Measurements from ENCODE around the gene CEACAM7. TPM values are rescaled to one million over a fixed set of nuclear protein-coding genes. Genes with fewer than 3 reads are reported as not detected.

CEACAM7 gene
- total RNA-seq, 4 donors from 2014 or later = 0.83 to 2.1 TPM; not detected in 2

GRCh38 chr19:41720103-41720502, 32.0 kb upstream of the CEACAM7 start:
- H3K36me3 ChIP-seq = no peaks in the 10 kb centered on the region
- peaks cover 0 to 3% (median 0%) of the 10 kb centered on the region in 4 donors for H3K9me3 ChIP-seq
- H3K27ac ChIP-seq (replicated peaks in 1 of 4) = no peak overlapping the region
- intact Hi-C loops (cut with DNase I) = no loop called here
- TF ChIP-seq POLR2A (IDR thresholded peaks at IDR 0.05; ENCODE audit: low read depth) (no peak), POLR2AphosphoS5 (IDR thresholded peaks at IDR 0.05) (no peak), EP300 (IDR thresholded peaks at IDR 0.05) (no peak), CTCF (IDR thresholded peaks at IDR 0.05) (no peak)
- peaks cover 0 to 60% (median 0%) of the 10 kb centered on the region in 4 donors for H3K27me3 ChIP-seq
- no peaks in the 10 kb centered on the region for H3K4me1 ChIP-seq
- WGBS = 79% methylated on average over 2 of the region's 3 CpGs
- no peak overlapping the region for H3K4me3 ChIP-seq
- DNase-seq (ENCODE audit: extremely low spot score) = no peak

- no peaks in the 10 kb centered on the region for H3K4me1 ChIP-seq
- H3K9me3 ChIP-seq = no peaks in the 10 kb centered on the region
- no peaks in the 10 kb centered on the region for H3K36me3 ChIP-seq
- 72% methylated on average over 6 of the region's 6 CpGs for WGBS
- H3K4me3 ChIP-seq = no peak overlapping the region
- DNase-seq (ENCODE audit: extremely low spot score) = no peak
- TF ChIP-seq POLR2AphosphoS5 (IDR thresholded peaks at IDR 0.05) (no peak), CTCF (IDR thresholded peaks at IDR 0.05) (no peak), POLR2A (IDR thresholded peaks at IDR 0.05; ENCODE audit: low read depth) (no peak), EP300 (IDR thresholded peaks at IDR 0.05) (no peak)
- H3K27me3 ChIP-seq = peaks cover 0 to 73% (median 0%) of the 10 kb centered on the region in 4 donors
- intact Hi-C loops (cut with DNase I) = no loop called here
- H3K27ac ChIP-seq (replicated peaks in 1 of 4) = no peak overlapping the region
Measured at GRCh38 chr19:41718761-41719160, 30.7 kb upstream of the CEACAM7 start.

- Histone ChIP-seq H3K4me3 (no peak overlapping the region), H3K4me1 (no peaks in the 10 kb centered on the region), H3K27me3 (peaks cover 0 to 73% (median 0%) of the 10 kb centered on the region in 4 donors), H3K36me3 (no peaks in the 10 kb centered on the region), H3K9me3 (no peaks in the 10 kb centered on the region), H3K27ac (replicated peaks in 1 of 4) (no peak overlapping the region)
- intact Hi-C loops (cut with DNase I) = no loop called here
- TF ChIP-seq POLR2A (IDR thresholded peaks at IDR 0.05; ENCODE audit: low read depth) (no peak), POLR2AphosphoS5 (IDR thresholded peaks at IDR 0.05) (no peak), CTCF (IDR thresholded peaks at IDR 0.05) (no peak), EP300 (IDR thresholded peaks at IDR 0.05) (no peak)
- 92% methylated on average over 2 of the region's 5 CpGs for WGBS
- no peak for DNase-seq (ENCODE audit: extremely low spot score)
Measured at GRCh38 chr19:41714598-41714997, 26.5 kb upstream of the CEACAM7 start.

GRCh38 chr19:41711376-41712261, 23.5 kb upstream of the CEACAM7 start:
- Histone ChIP-seq H3K9me3 (no peaks in the 10 kb centered on the region), H3K4me1 (no peaks in the 10 kb centered on the region), H3K27ac (replicated peaks in 1 of 4) (no peak overlapping the region), H3K36me3 (no peaks in the 10 kb centered on the region), H3K27me3 (peaks cover 0 to 64% (median 1%) of the 10 kb centered on the region in 4 donors), H3K4me3 (no peak overlapping the region)
- intact Hi-C loops (cut with DNase I) = no loop called here
- WGBS = 73% methylated on average over 10 of the region's 13 CpGs
- no peak for TF ChIP-seq EP300 (IDR thresholded peaks at IDR 0.05)
- TF ChIP-seq CTCF (IDR thresholded peaks at IDR 0.05) = no peak
- no peak for DNase-seq (ENCODE audit: extremely low spot score)

Data from esophagus muscularis mucosa (tissue), 4 donors.